ENCODE data around the gene FKBP5.

FKBP5 gene

DNA sequence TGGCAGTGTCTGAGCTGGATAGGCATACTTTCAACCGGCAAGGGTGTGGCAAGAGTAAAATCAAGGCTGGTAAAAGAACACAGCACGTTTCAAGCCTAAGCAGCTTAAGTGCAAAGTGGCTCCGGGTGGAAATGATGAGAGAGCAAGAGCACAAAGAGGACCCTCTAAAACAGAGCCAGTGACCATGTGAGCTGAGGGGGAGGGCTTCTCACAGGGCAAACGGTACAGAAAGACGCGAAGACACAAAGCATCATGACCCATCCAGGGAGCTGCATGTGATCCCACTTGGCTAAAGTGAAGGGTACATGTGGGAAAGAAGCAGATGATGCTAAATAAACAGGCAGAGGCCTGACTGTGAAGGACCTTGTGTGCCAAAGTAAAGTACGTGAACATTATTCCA, 25.7 kb downstream of the FKBP5 start:
- no peak for DNase-seq

DNA sequence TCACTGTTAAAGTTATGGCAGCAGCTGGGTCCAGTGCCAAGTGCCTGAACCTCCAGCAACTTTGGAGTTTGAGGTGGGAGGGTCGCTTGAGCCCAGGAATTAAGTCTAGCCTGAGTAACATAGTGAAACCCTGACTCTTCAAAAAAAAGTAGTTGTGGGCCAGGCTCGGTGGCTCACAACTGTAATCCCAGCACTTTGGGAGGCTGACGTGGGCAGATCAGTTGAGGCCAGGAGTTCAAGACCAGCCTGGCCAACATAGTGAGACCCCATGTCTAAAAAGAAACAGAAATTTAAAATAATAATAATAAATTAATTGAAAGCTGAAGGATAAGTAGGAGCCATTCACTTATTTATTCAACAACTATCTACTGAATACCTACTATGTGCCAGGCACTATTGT, 33.8 kb downstream of the FKBP5 start:
- DNase-seq = no peak

- no peak for DNase-seq
Observed at GRCh38 chr6:35651244-35651643, 37.5 kb downstream of the FKBP5 start.

GRCh38 chr6:35650015-35650414, 38.7 kb downstream of the FKBP5 start:
- DNase-seq = no peak

DNA sequence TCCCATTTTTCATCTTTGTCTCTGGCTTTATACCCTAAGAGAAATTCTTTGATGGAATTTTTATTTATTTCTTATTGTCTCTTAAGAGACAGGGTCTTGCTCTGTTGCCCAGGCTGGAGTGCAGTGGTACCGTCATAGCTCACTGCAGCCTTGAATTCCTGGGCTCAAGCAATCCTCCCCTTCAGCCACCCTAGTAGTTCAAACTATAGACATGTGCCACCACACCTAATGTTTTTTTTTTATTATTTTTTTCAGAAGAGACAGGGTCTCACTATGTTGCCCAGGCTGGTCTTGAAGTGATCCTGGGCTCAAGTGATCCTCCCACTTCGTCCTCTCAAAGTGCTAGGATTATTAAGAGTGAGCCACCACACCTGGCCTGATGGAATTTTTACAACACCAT, 40.5 kb downstream of the FKBP5 start:
- no peak for DNase-seq

- DNase-seq = no peak
Observed at GRCh38 chr6:35647400-35647799, 41.3 kb downstream of the FKBP5 start.

DNA sequence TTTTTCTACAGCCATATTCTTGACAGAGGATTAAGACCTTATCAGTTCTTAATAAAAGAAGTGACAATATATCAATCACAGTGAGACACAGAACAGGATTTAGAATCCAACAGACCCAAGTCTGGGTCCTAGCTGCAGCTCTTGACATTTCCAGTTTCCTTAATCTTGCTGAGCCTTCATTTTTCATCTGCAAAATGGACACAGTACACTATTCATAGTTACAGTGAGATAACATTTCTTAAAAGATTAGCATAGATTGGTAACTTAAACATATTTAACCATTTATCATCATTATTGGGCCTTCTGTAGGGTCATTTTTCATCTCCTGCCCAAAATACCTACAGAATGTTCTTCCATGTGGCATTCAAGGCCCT, 45.6 kb downstream of the FKBP5 start:
- DNase-seq = no peak

DNA sequence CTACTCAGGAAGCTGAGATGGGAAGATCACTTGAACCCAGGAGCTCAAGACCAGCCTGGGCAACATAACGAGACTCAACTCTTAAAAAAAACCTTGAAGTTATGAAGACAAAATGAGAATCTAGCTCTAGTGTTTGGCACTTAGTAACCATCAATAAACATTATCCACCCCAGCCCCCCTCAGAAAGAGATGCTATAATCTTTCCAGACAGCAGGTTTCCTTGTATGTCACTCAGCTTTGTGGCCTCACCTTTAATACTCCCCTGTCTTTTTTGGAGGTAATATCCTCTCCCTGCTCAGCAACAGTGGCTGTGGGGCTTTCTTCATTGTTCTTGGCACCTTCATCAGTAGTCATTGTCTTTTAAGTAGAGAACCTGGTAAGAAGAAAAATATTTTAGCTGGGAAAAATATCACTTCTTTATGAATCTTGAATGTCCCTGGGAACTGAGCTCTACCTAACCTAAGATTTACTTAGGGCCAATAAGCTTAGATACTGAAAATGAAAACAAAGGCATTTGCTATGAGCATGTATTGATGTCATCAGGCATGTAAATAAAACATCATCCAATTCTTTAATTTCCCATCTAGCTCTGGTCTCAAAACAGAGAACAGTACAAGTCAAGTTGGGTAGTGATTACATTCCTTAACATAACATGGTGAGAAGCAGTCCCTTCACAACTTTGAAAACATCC, 46.1 kb downstream of the FKBP5 start:
- DNase-seq = no peak

DNA sequence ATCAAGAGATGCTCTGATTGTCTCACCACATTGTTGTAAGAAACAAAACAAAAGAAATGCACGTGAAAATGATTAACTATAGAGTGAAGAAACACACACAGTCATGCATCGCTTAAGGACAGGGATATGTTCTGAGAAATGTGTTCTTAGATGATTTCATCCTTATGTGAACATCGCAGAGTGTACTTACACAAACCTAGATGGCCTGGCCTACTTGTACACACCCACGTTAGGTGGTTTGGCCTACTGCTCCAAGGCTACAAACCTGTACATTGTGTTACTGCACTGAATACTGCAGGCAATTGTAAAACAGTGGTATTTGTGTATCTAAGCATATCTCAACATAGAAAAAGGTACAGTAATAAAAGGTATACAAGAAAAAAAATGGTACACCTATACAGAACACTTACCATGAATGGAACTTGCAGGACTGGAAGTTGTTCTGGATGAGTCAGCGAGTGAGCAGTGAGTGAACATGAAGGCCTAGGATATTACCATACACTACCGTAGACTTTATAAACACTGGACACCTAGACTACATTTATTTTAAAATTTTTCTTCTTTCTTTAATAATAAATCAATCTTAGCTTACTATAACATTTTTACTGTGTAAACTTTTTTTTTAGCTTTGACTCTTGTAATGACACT, 48.6 kb downstream of the FKBP5 start:
- no peak for DNase-seq

- no peak for DNase-seq
Observed at GRCh38 chr6:35638679-35639078, 50.0 kb downstream of the FKBP5 start.

- DNase-seq = no peak
Observed at GRCh38 chr6:35637911-35638310, 50.8 kb downstream of the FKBP5 start.

DNA sequence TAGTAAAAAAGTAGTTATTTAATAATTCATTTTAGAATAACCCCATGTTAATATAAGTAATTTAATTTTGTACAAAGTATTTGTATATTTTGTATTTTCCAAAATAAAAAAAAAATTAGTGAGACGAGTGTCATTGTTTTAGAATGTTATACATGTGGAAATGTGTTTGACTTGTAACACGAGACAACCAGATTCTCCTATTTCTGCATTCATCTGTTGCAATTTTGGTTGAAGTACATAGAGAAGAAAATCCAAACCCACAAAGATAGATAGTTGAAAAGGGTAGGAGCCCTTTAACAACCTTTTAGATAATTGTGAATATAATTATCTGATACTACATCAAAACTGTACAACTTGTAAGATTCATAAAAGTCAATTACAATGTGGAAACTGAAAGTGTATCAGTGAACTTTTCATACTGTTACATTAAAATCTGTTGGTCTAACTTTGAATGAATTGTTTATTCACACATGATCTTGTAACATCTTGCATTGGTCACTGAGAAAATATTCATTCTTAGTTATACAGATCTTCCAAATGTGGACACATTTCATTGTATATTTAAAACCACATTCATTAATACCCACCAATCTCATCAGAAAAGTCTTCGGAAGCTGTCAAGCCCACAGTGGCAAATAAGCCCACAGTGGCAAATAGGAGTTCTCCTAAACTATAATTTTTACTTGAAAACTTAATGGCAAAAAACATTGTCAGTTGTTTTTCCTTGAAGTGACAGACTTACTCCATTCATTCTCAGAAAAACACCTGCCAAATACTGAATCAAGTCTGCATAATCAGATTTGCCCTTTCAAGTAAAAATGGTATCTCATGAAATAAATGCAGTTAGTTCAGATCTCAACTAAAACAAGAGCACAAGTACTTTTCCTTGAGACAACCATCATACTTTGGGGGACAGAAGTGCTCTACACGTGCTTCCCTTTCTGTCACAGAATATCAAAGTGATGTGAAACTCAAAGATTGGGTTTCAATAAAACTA, 52.8 kb downstream of the FKBP5 start:
- no peak for DNase-seq

GRCh38 chr6:35634316-35634715, 54.4 kb downstream of the FKBP5 start:
- DNase-seq = no peak

GRCh38 chr6:35633579-35634089, 55.1 kb downstream of the FKBP5 start:
- no peak for DNase-seq

DNA sequence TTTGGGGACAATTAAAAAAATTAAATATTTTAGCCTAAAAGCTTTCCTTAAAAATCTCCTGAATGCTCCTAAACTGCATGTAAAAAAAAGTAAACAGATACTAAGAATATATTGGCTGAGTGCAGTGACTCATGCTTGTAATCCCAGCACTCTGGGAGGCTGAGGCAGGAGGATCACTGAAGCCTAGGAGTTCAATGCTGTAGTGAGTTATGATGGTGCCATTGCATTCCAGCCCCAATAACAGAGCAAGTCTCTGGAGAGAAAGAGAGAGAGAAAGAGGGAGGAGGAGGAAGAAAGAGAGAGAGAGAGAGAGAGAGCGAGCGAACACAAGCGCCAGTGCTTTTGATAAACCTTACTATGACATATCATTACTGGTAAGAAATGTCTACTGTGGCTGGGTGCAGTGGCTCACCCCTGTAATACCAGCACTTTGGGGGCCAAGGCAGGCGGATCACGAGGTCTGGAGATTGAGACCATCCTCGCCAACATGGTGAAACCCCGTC, 58.8 kb downstream of the FKBP5 start:
- no peak for DNase-seq

DNA sequence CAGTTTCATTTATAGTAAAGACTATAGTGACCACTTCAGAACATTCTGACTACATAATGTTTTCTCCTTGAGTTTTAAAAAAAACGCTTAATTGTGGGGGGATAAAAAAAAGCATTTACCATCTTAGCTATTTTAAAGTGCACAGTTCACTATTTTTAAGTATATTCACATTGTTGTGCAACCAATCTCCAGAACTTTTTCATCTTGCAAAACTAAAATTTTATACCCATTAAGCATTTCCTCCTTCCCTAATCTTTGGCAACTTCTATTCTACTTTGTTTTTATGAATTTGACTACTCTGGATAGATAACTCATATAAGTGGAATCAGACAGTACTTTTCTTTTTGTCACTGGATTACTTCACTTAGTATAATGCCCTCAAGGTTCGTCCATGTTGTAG, 62.3 kb downstream of the FKBP5 start:
- DNase-seq = no peak

DNA sequence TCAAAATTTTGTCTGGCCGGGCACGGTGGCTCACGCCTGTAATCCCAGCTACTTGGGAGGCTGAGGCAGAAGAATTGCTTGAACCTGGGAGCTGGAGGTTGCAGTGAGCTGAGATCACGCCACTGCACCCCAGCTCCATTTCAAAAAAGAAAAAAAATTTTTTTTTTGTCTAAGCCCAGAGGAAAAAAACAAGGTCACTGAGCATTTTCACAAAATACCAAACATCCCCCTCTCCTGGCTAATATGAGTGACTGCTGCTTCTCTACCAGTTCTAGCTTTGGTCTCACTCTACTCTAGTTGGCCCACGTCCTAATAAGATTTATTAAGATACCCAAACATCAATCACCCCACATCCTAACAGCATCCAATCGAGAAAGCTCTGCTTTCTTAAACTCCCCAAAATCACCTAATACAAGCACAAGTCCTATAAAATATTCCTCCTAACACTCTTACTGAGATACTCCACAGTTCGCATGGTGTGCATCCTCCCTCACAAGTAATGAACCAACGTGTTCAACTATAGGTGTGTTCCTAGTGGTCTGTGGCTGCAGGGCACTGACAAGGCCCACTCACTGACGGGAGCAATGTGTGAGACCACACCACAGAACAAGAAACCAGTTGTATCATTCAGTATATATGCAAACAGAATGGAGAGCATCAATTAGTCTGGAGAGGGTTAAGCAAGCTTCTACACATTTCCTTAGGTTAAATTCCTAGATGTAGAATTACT, 64.2 kb downstream of the FKBP5 start:
- no peak for DNase-seq

DNA sequence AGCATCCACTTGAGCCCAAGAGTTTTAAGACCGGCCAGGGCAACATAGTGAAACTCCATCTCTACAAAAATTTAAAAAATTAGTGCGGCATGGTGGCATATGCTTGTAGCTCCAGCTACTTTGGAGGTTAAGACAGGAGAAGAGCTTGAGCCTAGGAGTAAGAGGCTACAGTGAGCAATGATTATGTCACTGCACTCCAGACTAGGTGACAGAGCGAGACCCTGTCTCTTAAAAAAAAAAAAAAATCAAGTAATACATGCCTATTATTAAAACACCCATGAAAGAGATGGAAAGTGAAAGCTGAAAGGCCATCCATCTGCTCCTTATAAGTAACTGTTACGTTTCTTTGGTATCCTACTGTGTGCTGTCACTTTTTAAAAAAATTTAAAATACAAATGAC, 66.4 kb downstream of the FKBP5 start:
- DNase-seq = no peak

- DNase-seq = no peak
Observed at GRCh38 chr6:35620706-35621105, 68.0 kb downstream of the FKBP5 start.

DNA sequence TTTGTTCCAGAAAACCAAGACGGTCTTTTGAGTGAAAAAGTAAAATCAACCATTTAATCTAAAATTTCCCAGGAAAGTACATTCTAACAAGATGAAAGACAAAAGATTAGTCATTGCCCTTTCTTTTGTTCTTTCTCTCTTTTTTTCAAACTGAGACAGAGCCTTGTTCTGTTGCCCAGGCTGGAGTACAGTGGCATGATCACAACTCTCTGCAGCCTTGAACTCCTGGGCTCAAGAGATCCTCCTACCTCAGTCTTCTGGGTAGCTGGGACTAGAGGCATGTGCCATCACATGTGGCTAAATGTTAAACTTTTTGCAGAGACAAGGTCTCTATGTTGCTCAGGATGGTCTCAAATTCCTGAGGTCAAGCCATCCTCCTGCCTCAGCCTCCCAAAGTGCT, 75.0 kb downstream of the FKBP5 start:
- DNase-seq = no peak

GRCh38 chr6:35611240-35611639, 77.5 kb downstream of the FKBP5 start:
- no peak for DNase-seq

DNA sequence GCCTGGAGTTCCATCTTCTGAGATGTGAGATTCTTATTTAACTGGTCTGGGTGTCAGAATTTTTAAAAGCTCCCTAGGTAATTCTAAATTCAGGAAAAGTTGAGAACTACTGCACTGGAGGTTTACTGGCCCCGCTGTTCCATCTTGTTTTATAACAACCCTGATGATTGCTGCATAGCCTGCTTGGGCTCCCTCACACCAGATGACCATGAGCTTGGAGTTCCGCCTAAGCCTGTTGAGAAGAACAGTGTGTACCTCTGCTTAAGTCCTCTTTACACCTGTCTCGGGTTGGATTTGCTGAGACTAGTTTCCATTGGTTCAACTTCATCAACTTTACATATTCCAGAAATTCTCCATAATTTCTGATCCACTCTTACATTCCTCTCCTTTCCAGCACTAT, 77.9 kb downstream of the FKBP5 start:
- no peak for DNase-seq

- no peak for DNase-seq
Observed at GRCh38 chr6:35609588-35609987, 79.1 kb downstream of the FKBP5 start.
